ENCODE results near the gene LPP.

DNA sequence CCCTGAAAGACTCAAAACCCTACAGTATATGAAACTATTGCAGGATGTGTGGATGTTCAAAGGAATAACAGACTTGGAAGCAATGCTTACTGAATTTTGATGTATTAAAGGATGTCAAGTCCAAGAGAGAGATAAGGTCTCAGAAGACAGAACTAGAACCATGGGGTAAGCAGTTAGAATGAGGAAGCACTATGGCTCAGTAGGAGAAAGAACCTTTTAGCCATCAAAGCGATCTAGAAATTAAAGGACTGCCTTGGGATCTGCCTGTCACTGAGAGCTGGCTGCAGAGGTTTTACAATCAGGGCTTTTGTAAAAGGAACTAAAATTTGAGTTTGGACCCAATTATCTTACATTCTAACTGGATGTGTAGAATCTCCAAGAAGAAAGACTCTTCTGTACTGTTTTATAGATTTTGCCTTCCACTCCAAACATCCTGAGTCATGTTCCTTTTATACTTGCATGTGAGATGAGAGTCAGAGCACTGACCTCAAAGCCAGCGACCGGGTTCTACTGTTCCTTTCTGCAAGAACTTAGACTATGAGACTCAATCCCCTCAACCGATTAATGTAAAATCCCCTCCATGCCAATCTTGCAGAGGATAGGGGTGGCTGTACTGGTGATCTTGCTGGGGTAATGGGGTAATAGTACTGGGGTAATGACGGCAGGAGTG lies 605.5 kb downstream of the LPP start:
- TF ChIP-seq, protein P1, sequence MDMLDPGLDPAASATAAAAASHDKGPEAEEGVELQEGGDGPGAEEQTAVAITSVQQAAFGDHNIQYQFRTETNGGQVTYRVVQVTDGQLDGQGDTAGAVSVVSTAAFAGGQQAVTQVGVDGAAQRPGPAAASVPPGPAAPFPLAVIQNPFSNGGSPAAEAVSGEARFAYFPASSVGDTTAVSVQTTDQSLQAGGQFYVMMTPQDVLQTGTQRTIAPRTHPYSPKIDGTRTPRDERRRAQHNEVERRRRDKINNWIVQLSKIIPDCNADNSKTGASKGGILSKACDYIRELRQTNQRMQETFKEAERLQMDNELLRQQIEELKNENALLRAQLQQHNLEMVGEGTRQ (CRISPR knock-in tag; IDR thresholded peaks at IDR 0.05) = no peak
- TF ChIP-seq GTF2F1 (IDR thresholded peaks at IDR 0.05; ENCODE audit: low read depth, low read length) = no peak

Data from K562 (cell line).